ENCODE measurements around the gene SLC6A18.

The SLC6A18 gene

GRCh38 chr5:1294835-1295649 lies 69.9 kb downstream of the SLC6A18 start, which contains the start of gene TERT:
Gene TERT (minus strand): TSS chr5:1295068. CDS start chr5:1294989, 79 bp downstream.
- DNase-seq: no peak

GRCh38 chr5:1295650-1296037 lies 70.5 kb downstream of the SLC6A18 start:
- no peak for DNase-seq

Data from inflammatory macrophage treated with lipopolysaccharide for 1 hour (primary cell).